Smooth muscle cell of the umbilical artery (primary cell): ENCODE results near the gene C10orf143. TPM values are rescaled to one million over a fixed set of nuclear protein-coding genes. Genes with fewer than 3 reads are reported as not detected.

Source experiments
- total RNA-seq: library from RNA; depleted of rRNA; stranded (reverse); fragments of >200 nt; gene quantifications from 2 replicates; pipeline ENCODE4 v1.2.3, GENCODE V29; 2014

The C10orf143 gene
- total RNA-seq, result 0.32 and 0.59 TPM in 2 replicates

DNA sequence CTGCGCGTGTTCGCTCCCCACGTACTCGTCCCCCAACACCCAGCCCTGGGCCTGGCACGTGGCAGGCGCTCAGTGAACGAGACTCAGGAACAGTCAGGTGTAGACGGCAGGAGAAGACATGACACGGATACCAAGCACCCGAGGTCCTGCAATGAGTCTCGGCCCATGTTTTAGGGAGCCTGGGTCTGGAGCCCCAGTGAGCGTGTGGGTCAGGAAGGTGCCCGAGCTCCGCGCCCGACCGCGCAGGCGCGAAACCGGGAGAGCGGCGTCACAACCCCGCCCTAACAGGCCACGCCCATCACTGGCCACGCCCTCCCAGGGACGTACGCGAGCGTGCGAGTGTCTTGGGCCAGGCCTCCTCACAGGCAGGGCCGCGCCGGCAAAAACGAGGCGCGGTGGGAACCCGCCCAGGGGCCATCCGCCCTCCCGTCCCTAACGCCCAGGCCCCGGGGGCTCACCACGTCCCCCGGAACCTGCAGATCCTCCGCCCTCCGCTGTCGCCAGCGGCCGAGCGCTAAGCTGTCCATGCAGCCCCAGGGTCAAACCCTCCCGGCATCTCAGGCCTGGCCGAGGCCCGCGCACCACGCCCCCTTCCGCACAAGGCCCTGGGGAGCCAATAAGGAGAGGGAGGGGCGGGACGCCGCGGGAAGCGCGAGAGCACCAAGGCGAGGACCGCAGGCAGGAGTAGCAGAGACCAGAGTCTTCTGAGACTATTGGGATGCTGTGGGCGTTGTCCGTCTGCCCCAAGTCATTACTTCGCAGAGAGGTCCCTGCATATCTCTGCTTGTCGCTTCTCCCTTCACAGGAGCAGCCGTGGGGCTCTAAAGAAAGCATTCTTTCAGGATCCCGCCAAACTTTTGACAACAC is at the start of gene C10orf143:
C10orf143 (minus strand) TSS at position 585 of the 867 bp plus-strand sequence; CDS start at position 527, 58 bp downstream.

GRCh38 chr10:130136226-130137089 is 25.8 kb upstream of the C10orf143 start, which contains the start of gene GLRX3:
Gene GLRX3, plus strand, starts transcription at chr10:130136391. Its CDS starts 30 bp downstream, at chr10:130136421.

Other genes starting within 250 kb of the C10orf143 start
- gene EBF3, start 146.6 kb downstream of the C10orf143 start, total RNA-seq, result not detected in 2 replicates
- 67.4 and 101 TPM in 2 replicates for gene GLRX3, start 25.6 kb upstream of the C10orf143 start, total RNA-seq